NCI-H2107 (cell line): Measurements from ENCODE around the gene MRPL58.
"Not testable (repeated sequence)": the region's sequence is repeated elsewhere in the genome, so short reads cannot be mapped to it uniquely, and the experiment has no call there.

Experiments
- DNase-seq: peaks from one replicate; lab custom pipeline; 2025; lab: John Stamatoyannopoulos, UW

Gene MRPL58

GRCh38 chr17:75013092-75013559 lies 656 bp downstream of the MRPL58 start:
- no peak for DNase-seq

GRCh38 chr17:75019146-75019545 lies 6.7 kb downstream of the MRPL58 start:
- no peak for DNase-seq

GRCh38 chr17:75019710-75020109 lies 7.2 kb downstream of the MRPL58 start:
- no peak for DNase-seq

- no peak for DNase-seq
Measured at GRCh38 chr17:75020331-75021110, 8.1 kb downstream of the MRPL58 start.

GRCh38 chr17:75024686-75025397 lies 12.4 kb downstream of the MRPL58 start:
- DNase-seq, result no peak

- not testable (repeated sequence) for DNase-seq
Measured at GRCh38 chr17:75025398-75025734, 12.9 kb downstream of the MRPL58 start.

- not testable (repeated sequence) for DNase-seq
Measured at GRCh38 chr17:75026650-75027049, 14.2 kb downstream of the MRPL58 start.

GRCh38 chr17:75030161-75030560 lies 17.7 kb downstream of the MRPL58 start:
- DNase-seq, result no peak

- peak; percentile 22 for DNase-seq
Measured at GRCh38 chr17:75031972-75032719, 19.7 kb downstream of the MRPL58 start.

GRCh38 chr17:75032720-75033280 lies 20.3 kb downstream of the MRPL58 start:
- DNase-seq, result no peak

GRCh38 chr17:75033346-75034235 lies 21.1 kb downstream of the MRPL58 start:
- DNase-seq, result peak; percentile 88

- peak; percentile 74 for DNase-seq
Measured at GRCh38 chr17:75034236-75034908, 21.9 kb downstream of the MRPL58 start.

- no peak for DNase-seq
Measured at GRCh38 chr17:75036643-75037268, 24.3 kb downstream of the MRPL58 start.

GRCh38 chr17:75039238-75039637 lies 26.8 kb downstream of the MRPL58 start:
- DNase-seq, result no peak

- no peak for DNase-seq
Measured at GRCh38 chr17:75041656-75042280, 29.3 kb downstream of the MRPL58 start.

GRCh38 chr17:75043789-75044188 lies 31.3 kb downstream of the MRPL58 start:
- DNase-seq, result not testable (repeated sequence)

GRCh38 chr17:75044716-75045115 lies 32.2 kb downstream of the MRPL58 start:
- DNase-seq, result no peak

- not testable (repeated sequence) for DNase-seq
Measured at GRCh38 chr17:75045946-75046406, 33.5 kb downstream of the MRPL58 start.
